ENCODE data around the gene RPL27A. TPM values are rescaled to one million over a fixed set of nuclear protein-coding genes. Genes with fewer than 3 reads are reported as not detected.

Gene RPL27A
- total RNA-seq, 4 donors from 2014 or later = 913 to 2,100 (median 1,383) TPM

- 96 to 98% methylated on average over 2 of the region's 2 CpGs for WGBS, 2 donors
- intact Hi-C loops (cut with DNase I; ENCODE audit: low total_unique reads) = no loop called here
- DNase-seq (ENCODE audit: low spot score in 2 of 2) = no peak
- TF ChIP-seq CTCF (IDR thresholded peaks at IDR 0.05) (no peak), POLR2A (IDR thresholded peaks at IDR 0.05) (no peak)
- no peak overlapping the region for H3K4me3 ChIP-seq (ENCODE audit: low read depth, poor library complexity, severe bottlenecking)
Measured at GRCh38 chr11:8650401-8650990, 32.1 kb upstream of the RPL27A start.

DNA sequence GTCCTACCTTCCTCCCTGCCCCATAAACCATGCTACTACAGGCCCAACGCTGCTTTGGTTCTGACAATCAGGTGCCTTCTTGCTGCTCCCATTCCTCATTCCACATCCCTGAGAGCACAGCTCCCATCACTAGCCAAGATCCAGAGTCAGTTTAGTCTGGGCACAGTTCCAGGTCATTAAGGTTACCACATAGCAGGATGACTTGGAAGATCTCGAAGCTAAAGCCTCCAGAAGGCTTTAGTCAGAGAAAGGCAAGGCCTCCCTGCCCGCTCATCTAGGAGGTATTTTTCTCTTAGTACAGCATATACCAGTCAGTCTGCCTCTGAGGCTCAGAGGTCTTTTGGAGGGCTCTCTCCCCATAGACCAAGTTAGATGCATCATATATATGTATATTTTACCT lies 30.5 kb upstream of the RPL27A start:
- WGBS, 2 donors = 64 to 78% methylated on average over 3 of the region's 3 CpGs
- TF ChIP-seq POLR2A (IDR thresholded peaks at IDR 0.05) (no peak), CTCF (IDR thresholded peaks at IDR 0.05) (no peak)
- intact Hi-C loops (cut with DNase I; ENCODE audit: low total_unique reads) = no loop called here

GRCh38 chr11:8654503-8654902 lies 28.1 kb upstream of the RPL27A start:
- WGBS, 2 donors = 69 to 78% methylated on average over 4 of the region's 4 CpGs
- intact Hi-C loops (cut with DNase I; ENCODE audit: low total_unique reads) = no loop called here
- no peak for TF ChIP-seq POLR2A (IDR thresholded peaks at IDR 0.05)
- TF ChIP-seq CTCF (IDR thresholded peaks at IDR 0.05) = no peak
- no peak overlapping the region for H3K4me3 ChIP-seq (ENCODE audit: low read depth, poor library complexity, severe bottlenecking)
- DNase-seq (ENCODE audit: low spot score in 2 of 2) = no peak

More for the DNA sequence above, 30.5 kb upstream of the RPL27A start:
- no peak overlapping the region for H3K4me3 ChIP-seq (ENCODE audit: low read depth, poor library complexity, severe bottlenecking)
- DNase-seq (ENCODE audit: low spot score in 2 of 2) = peak in 1 of 2 donors; percentile 35

GRCh38 chr11:8656291-8656690 lies 26.3 kb upstream of the RPL27A start:
- intact Hi-C loops (cut with DNase I; ENCODE audit: low total_unique reads) = no loop called here
- TF ChIP-seq CTCF (IDR thresholded peaks at IDR 0.05) = no peak
- no peak for TF ChIP-seq POLR2A (IDR thresholded peaks at IDR 0.05)
- no peak for DNase-seq (ENCODE audit: low spot score in 2 of 2)
- WGBS, 2 donors = 88 to 95% methylated on average over 2 of the region's 2 CpGs
- no peak overlapping the region for H3K4me3 ChIP-seq (ENCODE audit: low read depth, poor library complexity, severe bottlenecking)

- intact Hi-C loops (cut with DNase I; ENCODE audit: low total_unique reads) = no loop called here
- DNase-seq (ENCODE audit: low spot score in 2 of 2) = no peak
- no peak overlapping the region for H3K4me3 ChIP-seq (ENCODE audit: low read depth, poor library complexity, severe bottlenecking)
- 58 to 67% methylated on average over 15 of the region's 15 CpGs for WGBS, 2 donors
- TF ChIP-seq POLR2A (IDR thresholded peaks at IDR 0.05) (no peak), CTCF (IDR thresholded peaks at IDR 0.05) (no peak)
Measured at GRCh38 chr11:8658321-8659057, 24.1 kb upstream of the RPL27A start.

All from lower leg skin (tissue), 4 donors.